ENCODE results near the gene DENND2C. TPM values are rescaled to one million over a fixed set of nuclear protein-coding genes. Genes with fewer than 3 reads are reported as not detected.

Gene DENND2C
- total RNA-seq, 1 experiment from 2014 or later = 1.1 TPM

GRCh38 chr1:114545796-114546195 is 124.1 kb downstream of the DENND2C start:
- H3K4me1 ChIP-seq (ENCODE audit: control insufficient read depth, insufficient read depth, low read length) = no peaks in the 10 kb centered on the region
- no peak for DNase-seq (ENCODE audit: low read depth, low spot score)
- in situ Hi-C loops (cut with HindIII; ENCODE audit: low pct_unique_long_range_greater_than_20kb, low sequenced_read_pairs) = no loop called here
- TF ChIP-seq TCF7L2 (IDR thresholded peaks at IDR 0.05; ENCODE audit: low read depth, low read length) = no peak
- no peak for TF ChIP-seq CTCF (IDR thresholded peaks at IDR 0.05)
- no peak for TF ChIP-seq REST (IDR thresholded peaks at IDR 0.05; ENCODE audit: insufficient read depth in 1 of 2, low read depth in 2 of 2, low read length in 1 of 2)
- TF ChIP-seq POLR2AphosphoS5 (IDR thresholded peaks at IDR 0.05; ENCODE audit: low read depth, low read length) = no peak
- TF ChIP-seq SIN3A (IDR thresholded peaks at IDR 0.05; ENCODE audit: borderline replicate concordance, insufficient read depth, low read depth, low read length) = no peak
- H3K9me3 ChIP-seq (ENCODE audit: control insufficient read depth, insufficient read depth, low read depth, low read length) = no peaks in the 10 kb centered on the region
- BruUV-seq (replicated peaks) = no TSS peak
- H3K27me3 ChIP-seq (ENCODE audit: control insufficient read depth, insufficient read depth, low read length) = no peaks in the 10 kb centered on the region
- CTCF ChIA-PET = no interaction called here
- no peak for ATAC-seq
- intact Hi-C loops (cut with micrococcal nuclease; ENCODE audit: unreplicated experiment) = no loop called here
- no peak overlapping the region for H3K27ac ChIP-seq (ENCODE audit: low read length)
- H3K4me3 ChIP-seq (ENCODE audit: low read depth in 2 of 2, low read length in 2 of 2) = no peak overlapping the region
- no peaks in the 10 kb centered on the region for H3K36me3 ChIP-seq (ENCODE audit: control insufficient read depth, insufficient read depth, low read length)
- POLR2A ChIA-PET = no interaction called here

GRCh38 chr1:114545315-114545714 is 124.5 kb downstream of the DENND2C start:
- Histone ChIP-seq H3K9me3 (ENCODE audit: control insufficient read depth, insufficient read depth, low read depth, low read length) (no peaks in the 10 kb centered on the region), H3K36me3 (ENCODE audit: control insufficient read depth, insufficient read depth, low read length) (no peaks in the 10 kb centered on the region), H3K27me3 (ENCODE audit: control insufficient read depth, insufficient read depth, low read length) (no peaks in the 10 kb centered on the region), H3K4me1 (ENCODE audit: control insufficient read depth, insufficient read depth, low read length) (no peaks in the 10 kb centered on the region), H3K4me3 (ENCODE audit: low read depth in 2 of 2, low read length in 2 of 2) (no peak overlapping the region), H3K27ac (ENCODE audit: low read length) (no peak overlapping the region)
- DNase-seq (ENCODE audit: low read depth, low spot score) (no peak), ATAC-seq (no peak)
- intact Hi-C loops (cut with micrococcal nuclease; ENCODE audit: unreplicated experiment) (no loop called here), in situ Hi-C loops (cut with HindIII; ENCODE audit: low pct_unique_long_range_greater_than_20kb, low sequenced_read_pairs) (no loop called here)
- TF ChIP-seq CTCF (IDR thresholded peaks at IDR 0.05) (no peak), SIN3A (IDR thresholded peaks at IDR 0.05; ENCODE audit: borderline replicate concordance, insufficient read depth, low read depth, low read length) (no peak)
- POLR2A ChIA-PET = no interaction called here
- CTCF ChIA-PET = no interaction called here
- no TSS peak for BruUV-seq (replicated peaks)

- POLR2A ChIA-PET = no interaction called here
- H3K4me3 ChIP-seq (ENCODE audit: low read depth in 2 of 2, low read length in 2 of 2) = no peak overlapping the region
Observed at GRCh38 chr1:114540821-114541220, 129.0 kb downstream of the DENND2C start.

More at GRCh38 chr1:114540821-114541220, 129.0 kb downstream of the DENND2C start:
- intact Hi-C loops (cut with micrococcal nuclease; ENCODE audit: unreplicated experiment) = no loop called here
- TF ChIP-seq SIN3A (IDR thresholded peaks at IDR 0.05; ENCODE audit: borderline replicate concordance, insufficient read depth, low read depth, low read length) = no peak
- TF ChIP-seq POLR2AphosphoS5 (IDR thresholded peaks at IDR 0.05; ENCODE audit: low read depth, low read length) = no peak
- no peak for TF ChIP-seq CTCF (IDR thresholded peaks at IDR 0.05)
- no peak for TF ChIP-seq TCF7L2 (IDR thresholded peaks at IDR 0.05; ENCODE audit: low read depth, low read length)
- no peak for TF ChIP-seq REST (IDR thresholded peaks at IDR 0.05; ENCODE audit: insufficient read depth in 1 of 2, low read depth in 2 of 2, low read length in 1 of 2)
- in situ Hi-C loops (cut with HindIII; ENCODE audit: low pct_unique_long_range_greater_than_20kb, low sequenced_read_pairs) = no loop called here
- Histone ChIP-seq H3K27ac (ENCODE audit: low read length) (no peak overlapping the region), H3K27me3 (ENCODE audit: control insufficient read depth, insufficient read depth, low read length) (no peaks in the 10 kb centered on the region), H3K36me3 (ENCODE audit: control insufficient read depth, insufficient read depth, low read length) (no peaks in the 10 kb centered on the region), H3K9me3 (ENCODE audit: control insufficient read depth, insufficient read depth, low read depth, low read length) (no peaks in the 10 kb centered on the region), H3K4me1 (ENCODE audit: control insufficient read depth, insufficient read depth, low read length) (no peaks in the 10 kb centered on the region)
- BruUV-seq (replicated peaks) = no TSS peak
- DNase-seq (ENCODE audit: low read depth, low spot score) = no peak
- CTCF ChIA-PET = no interaction called here
- ATAC-seq = no peak
